Measurements from ENCODE around the gene PHLDB2. TPM values are rescaled to one million over a fixed set of nuclear protein-coding genes. Genes with fewer than 3 reads are reported as not detected.

Gene PHLDB2
- total RNA-seq, 3 donors from 2014 or later = 53.1 to 94.4 (median 65.0) TPM

DNA sequence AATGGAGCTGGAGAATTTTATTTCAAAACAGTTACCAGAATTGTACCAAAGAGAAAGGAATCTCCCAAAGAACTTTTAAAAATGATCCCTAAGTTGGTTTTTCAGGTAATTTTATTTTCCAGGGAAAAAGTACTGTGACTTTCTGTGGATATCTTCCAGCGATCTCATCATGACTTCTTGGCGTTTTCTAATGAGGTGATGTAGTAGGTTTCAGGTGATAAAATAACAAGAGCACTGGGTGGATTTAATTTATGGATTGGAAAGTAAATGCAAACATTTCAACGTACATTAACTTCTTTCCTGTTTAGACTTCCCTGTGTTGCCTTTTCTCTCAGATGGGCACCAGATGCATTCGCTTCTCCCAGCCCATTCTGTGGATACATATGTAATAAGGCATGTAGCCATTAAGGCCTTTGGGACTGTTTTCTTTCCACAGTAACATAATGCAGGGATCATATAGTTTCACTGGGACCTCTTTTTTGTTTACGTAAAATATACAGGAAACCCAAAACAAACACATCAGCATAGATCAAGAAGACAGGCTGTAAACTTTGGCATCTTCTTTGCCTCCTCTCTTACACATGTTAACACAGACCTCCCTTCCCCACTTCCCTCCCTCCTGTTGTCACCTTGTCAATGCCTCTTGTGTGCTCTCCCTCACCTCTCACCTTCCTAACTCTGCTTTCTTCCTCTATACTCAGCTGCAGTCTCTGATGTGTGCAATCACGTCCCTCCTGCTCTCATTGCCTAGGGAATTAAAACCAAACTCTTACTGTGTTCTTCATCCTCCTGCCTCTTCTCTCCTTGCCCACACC, 13.0 kb downstream of the PHLDB2 start:
- intact Hi-C loops (cut with DNase I; ENCODE audit: low total_unique reads) = no loop called here
- H3K9me3 ChIP-seq = no peaks in the 10 kb centered on the region
- TF ChIP-seq, protein P1, sequence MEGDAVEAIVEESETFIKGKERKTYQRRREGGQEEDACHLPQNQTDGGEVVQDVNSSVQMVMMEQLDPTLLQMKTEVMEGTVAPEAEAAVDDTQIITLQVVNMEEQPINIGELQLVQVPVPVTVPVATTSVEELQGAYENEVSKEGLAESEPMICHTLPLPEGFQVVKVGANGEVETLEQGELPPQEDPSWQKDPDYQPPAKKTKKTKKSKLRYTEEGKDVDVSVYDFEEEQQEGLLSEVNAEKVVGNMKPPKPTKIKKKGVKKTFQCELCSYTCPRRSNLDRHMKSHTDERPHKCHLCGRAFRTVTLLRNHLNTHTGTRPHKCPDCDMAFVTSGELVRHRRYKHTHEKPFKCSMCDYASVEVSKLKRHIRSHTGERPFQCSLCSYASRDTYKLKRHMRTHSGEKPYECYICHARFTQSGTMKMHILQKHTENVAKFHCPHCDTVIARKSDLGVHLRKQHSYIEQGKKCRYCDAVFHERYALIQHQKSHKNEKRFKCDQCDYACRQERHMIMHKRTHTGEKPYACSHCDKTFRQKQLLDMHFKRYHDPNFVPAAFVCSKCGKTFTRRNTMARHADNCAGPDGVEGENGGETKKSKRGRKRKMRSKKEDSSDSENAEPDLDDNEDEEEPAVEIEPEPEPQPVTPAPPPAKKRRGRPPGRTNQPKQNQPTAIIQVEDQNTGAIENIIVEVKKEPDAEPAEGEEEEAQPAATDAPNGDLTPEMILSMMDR (IDR thresholded peaks at IDR 0.05) = no peak
- no peak for TF ChIP-seq POLR2AphosphoS5 (IDR thresholded peaks at IDR 0.05)
- TF ChIP-seq POLR2A (IDR thresholded peaks at IDR 0.05) = no peak
- no peaks in the 10 kb centered on the region for H3K4me1 ChIP-seq
- no peak for DNase-seq (ENCODE audit: low spot score in 2 of 2)
- no peaks in the 10 kb centered on the region for H3K36me3 ChIP-seq
- H3K27me3 ChIP-seq = no peaks in the 10 kb centered on the region
- H3K27ac ChIP-seq = no peak overlapping the region
- H3K4me3 ChIP-seq = no peak overlapping the region

DNA sequence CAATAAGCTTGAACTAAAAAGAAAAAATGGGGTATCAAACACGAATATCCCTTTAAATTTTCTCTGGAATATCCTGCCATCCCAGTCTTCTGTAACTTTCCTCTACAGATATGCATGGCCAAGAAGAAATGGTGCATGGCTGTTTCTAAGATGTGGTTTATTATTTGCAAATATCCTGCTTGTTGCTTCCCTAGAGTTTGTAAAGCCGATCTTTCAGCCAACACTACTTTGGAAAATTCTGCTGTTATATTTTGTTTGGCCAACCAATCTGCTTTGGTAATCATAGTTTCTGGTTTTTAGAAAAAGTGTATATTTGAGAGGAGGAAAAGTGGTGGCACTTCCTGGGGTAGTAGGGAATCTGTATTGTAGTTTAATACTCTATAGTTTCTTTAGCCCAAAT, 13.9 kb downstream of the PHLDB2 start:
- no peak for DNase-seq (ENCODE audit: low spot score in 2 of 2)
- Histone ChIP-seq H3K36me3 (no peaks in the 10 kb centered on the region), H3K4me1 (no peaks in the 10 kb centered on the region), H3K27me3 (no peaks in the 10 kb centered on the region), H3K4me3 (no peak overlapping the region), H3K9me3 (no peaks in the 10 kb centered on the region), H3K27ac (no peak overlapping the region)
- intact Hi-C loops (cut with DNase I; ENCODE audit: low total_unique reads) = no loop called here
- TF ChIP-seq POLR2AphosphoS5 (IDR thresholded peaks at IDR 0.05) = no peak
- TF ChIP-seq, protein P1 (IDR thresholded peaks at IDR 0.05) = no peak
- no peak for TF ChIP-seq POLR2A (IDR thresholded peaks at IDR 0.05)

DNA sequence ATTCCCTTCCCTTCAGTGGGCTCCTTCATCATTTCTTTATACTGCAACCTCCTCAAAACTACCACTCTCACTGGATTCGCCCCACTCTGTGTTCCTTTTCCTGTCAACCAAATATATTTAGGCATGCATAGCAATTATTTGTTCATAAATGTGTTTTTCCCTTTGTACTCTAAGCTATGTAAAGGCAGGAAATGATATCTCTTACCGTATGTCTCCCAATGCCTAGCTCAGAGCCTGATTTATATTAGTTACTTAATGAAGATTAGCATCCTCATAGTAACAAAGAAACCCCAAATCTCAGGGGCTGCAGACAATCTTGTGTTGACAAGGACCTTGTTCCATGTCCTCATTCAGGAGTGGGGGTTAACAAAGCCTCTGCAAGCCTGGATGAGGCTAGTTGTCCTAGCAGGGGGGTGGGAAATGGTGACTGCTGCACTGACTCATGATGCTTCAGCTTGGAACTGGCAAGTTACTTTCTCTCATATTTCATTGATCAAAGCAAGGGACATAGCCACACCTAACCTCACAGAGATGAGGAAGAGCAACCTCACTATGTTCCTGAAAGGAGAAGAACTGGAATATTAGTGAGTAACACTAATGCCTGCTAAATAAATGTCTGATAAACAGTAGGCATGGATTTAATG, 15.2 kb downstream of the PHLDB2 start:
- no peaks in the 10 kb centered on the region for H3K4me1 ChIP-seq
- H3K27me3 ChIP-seq = no peaks in the 10 kb centered on the region
- TF ChIP-seq POLR2A (IDR thresholded peaks at IDR 0.05) = no peak
- TF ChIP-seq, protein P1 (IDR thresholded peaks at IDR 0.05) = no peak
- TF ChIP-seq POLR2AphosphoS5 (IDR thresholded peaks at IDR 0.05) = no peak
- no peaks in the 10 kb centered on the region for H3K9me3 ChIP-seq
- no peak overlapping the region for H3K4me3 ChIP-seq
- H3K27ac ChIP-seq = no peak overlapping the region
- intact Hi-C loops (cut with DNase I; ENCODE audit: low total_unique reads) = no loop called here
- DNase-seq (ENCODE audit: low spot score in 2 of 2) = no peak
- no peaks in the 10 kb centered on the region for H3K36me3 ChIP-seq

DNA sequence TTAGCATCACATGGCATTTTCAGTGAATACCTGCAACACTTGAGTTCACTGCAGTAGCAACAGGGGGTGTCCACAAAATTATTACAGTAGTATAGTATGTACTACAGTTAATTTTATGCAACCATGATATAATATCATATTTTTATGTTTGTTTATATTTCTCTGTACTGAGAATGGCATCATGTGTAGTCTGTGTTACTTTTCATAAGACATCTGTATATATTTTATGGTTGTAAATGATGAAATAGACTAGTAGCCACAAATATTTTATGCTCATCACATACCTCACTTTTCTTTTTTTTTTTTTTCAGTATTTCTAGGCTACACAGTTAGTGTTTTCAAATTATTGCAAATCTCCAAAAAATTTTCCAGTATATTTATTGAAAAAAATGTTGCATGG, 22.4 kb downstream of the PHLDB2 start:
- Histone ChIP-seq H3K27me3 (no peaks in the 10 kb centered on the region), H3K36me3 (no peaks in the 10 kb centered on the region), H3K27ac (no peak overlapping the region), H3K4me1 (no peaks in the 10 kb centered on the region), H3K9me3 (peaks cover 0 to 11% of the 10 kb centered on the region in 2 donors), H3K4me3 (no peak overlapping the region)
- intact Hi-C loops (cut with DNase I; ENCODE audit: low total_unique reads) = no loop called here
- no peak for DNase-seq (ENCODE audit: low spot score in 2 of 2)
- TF ChIP-seq POLR2AphosphoS5 (IDR thresholded peaks at IDR 0.05) (no peak), POLR2A (IDR thresholded peaks at IDR 0.05) (no peak)
- TF ChIP-seq, protein P1 (IDR thresholded peaks at IDR 0.05) = no peak

DNA sequence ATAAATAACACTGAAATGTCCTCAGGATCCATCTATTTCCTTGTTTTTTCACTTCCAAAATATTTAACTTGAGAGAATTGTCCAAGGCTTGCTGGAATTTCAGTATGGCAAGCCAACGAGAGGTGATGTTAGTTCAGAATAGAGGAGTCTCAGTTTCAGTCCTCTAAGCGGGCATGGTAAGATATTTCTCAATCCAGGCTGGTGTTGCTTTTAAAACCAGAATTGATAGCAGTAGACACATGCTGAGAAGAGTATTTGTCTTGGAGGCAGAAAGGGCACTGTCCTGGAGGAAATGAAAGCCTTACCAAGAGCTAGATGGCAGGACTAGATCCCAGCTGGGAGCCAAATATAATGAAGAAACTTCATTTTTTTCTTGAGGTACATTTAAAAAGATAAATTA, 23.1 kb downstream of the PHLDB2 start:
- Histone ChIP-seq H3K36me3 (no peaks in the 10 kb centered on the region), H3K9me3 (peaks cover 0 to 11% of the 10 kb centered on the region in 2 donors), H3K4me1 (no peaks in the 10 kb centered on the region), H3K27me3 (no peaks in the 10 kb centered on the region), H3K27ac (no peak overlapping the region), H3K4me3 (no peak overlapping the region)
- intact Hi-C loops (cut with DNase I; ENCODE audit: low total_unique reads) = no loop called here
- DNase-seq (ENCODE audit: low spot score in 2 of 2) = no peak
- TF ChIP-seq POLR2A (IDR thresholded peaks at IDR 0.05) = no peak
- TF ChIP-seq POLR2AphosphoS5 (IDR thresholded peaks at IDR 0.05) = no peak
- TF ChIP-seq, protein P1 (IDR thresholded peaks at IDR 0.05) = no peak

All from breast epithelium (tissue), 4 donors.